CMK (cell line): Measurements from ENCODE around the gene MEGF10.

ENCODE experiments used
- DNase-seq: peaks from one replicate; pipeline ENCODE4 v3.0.0-alpha.2; 2010; ENCODE audit warnings: low read depth

The MEGF10 gene

DNA sequence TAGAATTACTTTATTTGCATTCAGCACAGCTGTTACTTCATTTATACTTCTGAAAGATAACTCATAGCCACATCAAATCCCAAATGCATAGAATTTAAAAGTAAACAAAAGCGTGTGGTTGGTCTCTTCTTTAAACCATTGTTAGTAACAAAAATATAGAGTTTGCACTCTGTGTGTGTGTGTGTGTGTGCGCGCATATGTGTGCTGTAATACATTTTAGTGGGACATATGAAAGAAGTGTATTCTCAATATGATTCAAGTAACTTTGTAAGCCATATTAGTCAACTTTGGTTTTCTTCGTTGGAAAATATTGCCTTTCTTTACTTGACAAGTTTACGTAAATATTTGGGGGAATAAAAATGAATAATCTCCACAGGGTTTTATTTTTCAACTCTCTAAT lies 120.8 kb downstream of the MEGF10 start:
- DNase-seq: no peak

DNA sequence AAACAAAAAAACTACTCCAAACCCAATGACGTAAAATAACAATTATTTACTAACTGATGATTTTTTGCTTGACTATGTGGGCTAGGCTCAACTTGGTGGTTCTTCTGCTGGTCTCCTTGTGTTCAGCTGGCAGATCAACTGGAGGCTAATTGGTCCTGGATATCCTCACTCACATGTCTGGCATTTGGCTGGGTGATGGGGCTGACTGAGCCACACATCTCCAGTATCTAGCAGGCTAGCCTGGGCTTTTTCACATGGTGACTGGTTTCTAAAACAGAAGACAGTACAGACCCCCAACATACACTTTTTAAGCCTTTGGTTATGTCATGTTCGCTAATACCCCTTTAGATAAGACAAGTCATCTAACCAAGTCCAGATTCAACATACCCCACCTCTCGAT lies 122.1 kb downstream of the MEGF10 start:
- no peak for DNase-seq

- DNase-seq: no peak
These were observed 124.4 kb downstream of the MEGF10 start for GRCh38 chr5:127415034-127415433.

- no peak for DNase-seq
These were observed 126.3 kb downstream of the MEGF10 start for GRCh38 chr5:127416906-127417305.

DNA sequence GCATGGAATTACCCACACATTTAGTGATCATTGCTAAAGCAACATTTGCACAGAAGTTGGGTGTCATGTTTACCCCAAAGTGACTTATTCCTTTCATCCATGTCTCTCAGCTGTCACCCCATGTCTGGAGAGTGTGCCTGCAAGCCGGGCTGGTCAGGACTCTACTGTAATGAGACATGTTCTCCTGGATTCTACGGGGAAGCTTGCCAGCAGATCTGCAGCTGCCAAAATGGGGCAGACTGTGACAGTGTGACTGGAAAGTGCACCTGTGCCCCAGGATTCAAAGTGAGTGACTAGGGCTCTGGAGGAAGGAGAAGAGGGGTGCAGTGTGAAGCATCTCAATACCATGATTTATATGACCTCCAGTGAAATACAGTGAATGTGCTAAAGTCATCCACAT lies 126.9 kb downstream of the MEGF10 start:
- DNase-seq: no peak

GRCh38 chr5:127418367-127418766 lies 127.8 kb downstream of the MEGF10 start:
- DNase-seq: no peak

- DNase-seq: no peak
These were observed 128.5 kb downstream of the MEGF10 start for GRCh38 chr5:127418974-127419682.

- no peak for DNase-seq
These were observed 129.2 kb downstream of the MEGF10 start for GRCh38 chr5:127419683-127420257.

GRCh38 chr5:127420758-127421157 lies 130.2 kb downstream of the MEGF10 start:
- DNase-seq: no peak

DNA sequence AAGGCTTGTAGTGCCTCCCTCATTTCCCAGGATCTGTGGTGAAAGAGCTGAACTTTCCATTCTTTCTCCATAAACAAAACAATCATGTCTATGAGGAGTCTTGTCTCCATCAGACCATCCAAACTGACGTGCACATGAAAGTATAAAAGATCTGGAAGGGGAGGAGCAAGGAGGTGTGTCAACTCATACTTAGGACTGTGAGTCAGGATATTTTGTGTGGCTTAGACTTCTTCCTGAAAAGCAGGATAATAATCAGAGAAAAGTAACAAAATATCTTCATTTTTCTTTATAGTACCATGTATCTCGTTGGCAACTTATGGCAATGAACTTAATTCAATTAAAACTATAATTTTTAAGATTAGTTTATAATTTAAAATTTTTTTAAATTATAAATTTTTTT lies 130.9 kb downstream of the MEGF10 start:
- no peak for DNase-seq

GRCh38 chr5:127423173-127423798 lies 132.7 kb downstream of the MEGF10 start:
- DNase-seq: no peak

DNA sequence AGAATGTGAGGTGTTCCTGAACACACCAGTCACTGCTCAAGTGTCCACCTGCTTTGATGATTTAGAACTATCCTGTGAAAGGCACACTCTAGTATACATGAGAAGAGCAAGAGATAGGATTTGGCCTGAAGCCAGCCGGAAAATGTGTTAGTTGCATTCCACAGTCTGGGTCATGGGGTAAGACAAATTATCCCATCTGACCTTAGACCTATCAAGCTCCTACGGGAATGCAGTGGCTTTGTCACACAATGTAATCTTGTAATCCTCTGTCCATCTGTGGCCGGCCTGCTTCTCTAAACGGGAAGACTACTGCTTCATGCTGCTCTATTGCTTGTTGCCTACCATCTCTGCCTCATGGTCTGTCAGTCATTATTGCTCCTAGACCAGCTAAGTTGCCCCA lies 134.4 kb downstream of the MEGF10 start:
- no peak for DNase-seq

GRCh38 chr5:127425868-127426267 lies 135.3 kb downstream of the MEGF10 start:
- DNase-seq: peak; percentile 33

- DNase-seq: no peak
These were observed 136.1 kb downstream of the MEGF10 start for GRCh38 chr5:127426661-127427060.

GRCh38 chr5:127428276-127428675 lies 137.7 kb downstream of the MEGF10 start:
- no peak for DNase-seq

- DNase-seq: no peak
These were observed 138.2 kb downstream of the MEGF10 start for GRCh38 chr5:127428748-127429147.

GRCh38 chr5:127429928-127430327 lies 139.3 kb downstream of the MEGF10 start:
- DNase-seq: peak; percentile 30

- no peak for DNase-seq
These were observed 140.0 kb downstream of the MEGF10 start for GRCh38 chr5:127430627-127431026.

- DNase-seq: no peak
These were observed 141.5 kb downstream of the MEGF10 start for GRCh38 chr5:127431977-127432585.

DNA sequence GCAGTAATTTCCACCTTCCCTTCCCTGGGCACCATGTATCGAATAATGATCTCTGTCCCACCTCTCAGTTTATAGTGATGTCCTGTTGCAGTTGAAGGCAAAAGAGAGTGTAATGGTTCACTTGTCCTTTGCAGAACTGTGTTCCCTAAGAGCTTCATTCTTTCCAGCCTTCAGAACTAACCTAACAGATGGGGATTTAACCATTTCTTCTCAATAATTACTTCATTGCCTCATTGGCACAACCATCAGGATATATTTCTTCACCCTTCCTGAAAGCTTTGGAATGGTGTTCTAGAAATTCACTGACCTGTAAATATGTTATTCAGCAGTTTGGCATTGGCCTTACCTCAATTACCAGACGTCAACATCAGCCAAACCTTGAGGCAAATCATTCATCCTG lies 142.9 kb downstream of the MEGF10 start:
- DNase-seq: no peak

GRCh38 chr5:127434588-127434987 lies 144.0 kb downstream of the MEGF10 start:
- DNase-seq: no peak

DNA sequence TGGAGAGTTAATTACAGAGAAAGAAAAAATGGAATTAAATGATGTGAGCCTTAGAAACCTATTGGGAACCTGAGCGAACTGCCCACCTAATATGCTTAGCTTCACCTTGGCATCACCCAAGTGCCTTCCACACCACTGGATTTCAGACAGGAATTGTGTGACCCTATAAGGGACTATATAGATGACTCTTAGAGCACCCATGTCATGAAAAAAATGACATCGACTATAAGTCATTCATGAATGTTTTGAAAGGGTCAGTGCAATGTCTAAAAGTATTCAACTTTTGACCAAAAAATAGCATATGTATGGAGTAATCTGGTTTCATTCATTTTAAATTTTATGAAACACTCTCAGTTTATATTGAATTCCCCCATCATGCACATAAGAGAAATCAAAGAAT lies 145.2 kb downstream of the MEGF10 start:
- DNase-seq: no peak

GRCh38 chr5:127439644-127440043 lies 149.0 kb downstream of the MEGF10 start:
- no peak for DNase-seq
